B cell (primary cell): ENCODE data around the gene ZSWIM3. TPM values are rescaled to one million over a fixed set of nuclear protein-coding genes. Genes with fewer than 3 reads are reported as not detected.

Experiments
- ATAC-seq: fragments of 200-7000 bp; cut with Tn5 transposase; one replicate; pipeline ENCODE4 v1.10.0; 2021; ENCODE audit warnings: low read depth, mild to moderate bottlenecking, moderate number of reproducible peaks, moderate library complexity
- CTCF ChIA-PET: fragments of 350-600 bp; sonication (Branson Sonifier 250); formaldehyde crosslinking; loops from one replicate; lab custom pipeline; 2021; ENCODE audit warnings: antibody characterized with exemption, inconsistent platforms; lab: Charles Lee
- POLR2A ChIA-PET: fragments of 350-600 bp; sonication (Branson Sonifier 250); formaldehyde crosslinking; loops from one replicate; lab custom pipeline; 2021; ENCODE audit warnings: antibody characterized with exemption; lab: Charles Lee
- DNase-seq: peaks from one replicate; pipeline ENCODE4 v3.0.0; 2013
- H2AFZ ChIP-seq: 2 replicates; pipeline ENCODE4 v1.6.1; 2012; ENCODE audit warnings: mild to moderate bottlenecking, low read depth, low read length; ENCODE audit not compliant: insufficient read depth, poor library complexity, severe bottlenecking
- H3K27ac ChIP-seq, 2 donors: 1 replicate in 1 of 2; 2 replicates in 1 of 2; pipeline ENCODE4 v1.5.1; 2012 to 2013; ENCODE audit warnings: low read length in 2 of 2, mild to moderate bottlenecking in 2 of 2, moderate library complexity in 1 of 2
- H3K27me3 ChIP-seq, 4 experiments: fragments of 200-600 bp in 1 of 4; sonication (generic) in 1 of 4; replicated peaks in 1 of 4; 1 replicate in 2 of 4; 2 replicates in 2 of 4; pipeline versions ENCODE4 v1.6.1 to v1.7.0; 2013 to 2016; ENCODE audit warnings: low read length in 3 of 4, mild to moderate bottlenecking in 2 of 4, mixed read lengths in 1 of 4, moderate library complexity in 1 of 4; ENCODE audit not compliant: insufficient read depth in 4 of 4, control insufficient read depth in 3 of 4; ENCODE audit errors: control extremely low read depth in 1 of 4
- H3K36me3 ChIP-seq, 2 experiments: replicated peaks in 1 of 2; 1 replicate in 1 of 2; 2 replicates in 1 of 2; pipeline versions ENCODE4 v1.6.1 to v1.7.1; 2013; ENCODE audit warnings: low read length in 1 of 2; ENCODE audit not compliant: insufficient read depth in 2 of 2, control insufficient read depth in 1 of 2; ENCODE audit errors: control extremely low read depth in 1 of 2, extremely low read depth in 1 of 2
- H3K4me1 ChIP-seq, 2 donors: fragments of 200-600 bp in 1 of 2; sonication (generic) in 1 of 2; 1 replicate in 1 of 2; 2 replicates in 1 of 2; pipeline versions ENCODE4 v1.5.1 to v1.6.1; 2013 to 2017; ENCODE audit warnings: low read length in 2 of 2; ENCODE audit not compliant: control insufficient read depth in 2 of 2, insufficient read depth in 2 of 2
- H3K4me2 ChIP-seq: replicated peaks from 2 replicates; pipeline ENCODE3; 2012; ENCODE audit warnings: mild to moderate bottlenecking, low read depth, low read length; ENCODE audit not compliant: poor library complexity, severe bottlenecking
- H3K4me3 ChIP-seq, 5 experiments: fragments of 200-600 bp in 1 of 5; sonication (generic) in 1 of 5; 1 replicate in 3 of 5; 2 replicates in 2 of 5; pipeline versions ENCODE4 v1.5.1 to v1.7.0; 2011 to 2016; ENCODE audit warnings: low read length in 4 of 5, mild to moderate bottlenecking in 4 of 5, low read depth in 2 of 5, control low read depth in 1 of 5, moderate library complexity in 1 of 5; ENCODE audit not compliant: insufficient read depth in 1 of 5; ENCODE audit errors: control extremely low read depth in 1 of 5, extremely low read depth in 1 of 5
- H3K79me2 ChIP-seq: fragments of 200-600 bp; sonication (generic); one replicate; pipeline ENCODE4 v1.6.0; 2016; ENCODE audit warnings: low read length; ENCODE audit not compliant: control insufficient read depth, insufficient read depth
- H3K9ac ChIP-seq: fragments of 200-600 bp; sonication (generic); 2 replicates; pipeline ENCODE4 v1.6.1; 2017; ENCODE audit warnings: mild to moderate bottlenecking, low read length, moderate library complexity
- H3K9me3 ChIP-seq, 3 donors: one replicate each; pipeline versions ENCODE4 v1.6.1 to v1.7.1; 2013; ENCODE audit warnings: low read length in 2 of 3; ENCODE audit not compliant: control insufficient read depth in 2 of 3, insufficient read depth in 1 of 3; ENCODE audit errors: control extremely low read depth in 1 of 3
- H4K20me1 ChIP-seq: 2 replicates; pipeline ENCODE4 v1.6.0; 2012; ENCODE audit warnings: mild to moderate bottlenecking, low read length; ENCODE audit not compliant: insufficient read depth, control insufficient read depth, poor library complexity, severe bottlenecking
- H3K27ac Mint-ChIP-seq: one replicate; pipeline ENCODE4 v1.8.0; 2021; ENCODE audit warnings: mixed read lengths
- H3K27me3 Mint-ChIP-seq: one replicate; pipeline ENCODE4 v1.8.0; 2021; ENCODE audit warnings: mixed read lengths
- H3K4me1 Mint-ChIP-seq: one replicate; pipeline ENCODE4 v1.8.0; 2021; ENCODE audit warnings: mixed read lengths
- H3K4me3 Mint-ChIP-seq: one replicate; pipeline ENCODE4 v1.8.0; 2021; ENCODE audit warnings: mixed read lengths
- H3K9me3 Mint-ChIP-seq: one replicate; pipeline ENCODE4 v1.8.0; 2022; ENCODE audit warnings: mixed read lengths; ENCODE audit not compliant: insufficient read depth
- CTCF ChIP-seq: fragments of 200-600 bp; IDR thresholded peaks from one replicate; pipeline ENCODE4 v1.8.0; 2022; ENCODE audit warnings: antibody characterized with exemption, mild to moderate bottlenecking
- EZH2 ChIP-seq: IDR thresholded peaks from 2 replicates; pipeline ENCODE4 v1.6.1; 2012; ENCODE audit warnings: borderline replicate concordance, low read depth, mild to moderate bottlenecking, moderate library complexity, low read length; ENCODE audit not compliant: insufficient read depth, poor library complexity, severe bottlenecking
- WGBS: methylation state at CpG from one replicate; pipeline ENCODE4 v1.1.5; 2013; ENCODE audit warnings: missing lambda C conversion rate; ENCODE audit not compliant: insufficient coverage; 5-methylcytosine and 5-hydroxymethylcytosine counted together
- intact Hi-C: fragments of 100-400 bp; cut with micrococcal nuclease; formaldehyde crosslinking; loops from one replicate; pipeline ENCODE4 v1.10.0; 2022
- polyA plus RNA-seq: library from polyadenylated mRNA; depleted of rRNA; stranded (reverse); fragments of >200 nt; gene quantifications from 2 replicates; pipeline ENCODE4 v1.2.3, GENCODE V29; 2012
- total RNA-seq, 2 donors: library from RNA; stranded (reverse); fragments of 120-200 nt in 1 of 2; gene quantifications; 1 replicate in 1 of 2; 2 replicates in 1 of 2; pipeline versions ENCODE4 v1.2.3 to v1.2.4, GENCODE V29; 2013 to 2022

Gene ZSWIM3
- total and polyA plus RNA-seq, 2 donors (not counting 1 experiment from before 2014, with no cell fraction given) = 4.0 to 7.1 TPM

- Histone ChIP-seq H3K27ac (no peak overlapping the region), H3K36me3 (peaks cover 9 to 64% of the 10 kb centered on the region in 2 experiments), H3K4me1 (no peaks in the 10 kb centered on the region), H3K27me3 (no peaks in the 10 kb centered on the region), H3K79me2 (peaks cover 23% of the 10 kb centered on the region), H2AFZ (no peak overlapping the region), H3K9ac (no peak overlapping the region), H4K20me1 (no peaks in the 10 kb centered on the region), H3K4me3 (no peak overlapping the region), H3K9me3 (no peaks in the 10 kb centered on the region), H3K4me2 (no peak overlapping the region)
- TF ChIP-seq EZH2 = no peak
- Mint-ChIP-seq H3K9me3 (no peaks in the 10 kb centered on the region), H3K27me3 (no peaks in the 10 kb centered on the region), H3K4me3 (no peak overlapping the region), H3K4me1 (no peaks in the 10 kb centered on the region), H3K27ac (no peak overlapping the region)
- intact Hi-C loops = no loop called here
- ATAC-seq (no peak), DNase-seq (no peak)
- ChIA-PET CTCF (interaction anchor here (0.7 kb wide), 1 partner anchor 27 kb away, joined by 3 read pairs; no protein-coding TSS in a partner anchor), POLR2A (no interaction called here)
- WGBS = 100% methylated on average over 2 of the region's 8 CpGs
Observed at GRCh38 chr20:45848969-45849582, 8.3 kb upstream of the ZSWIM3 start.

- no peaks in the 10 kb centered on the region for H3K27me3 Mint-ChIP-seq
- peaks cover 6 to 65% of the 10 kb centered on the region in 2 experiments for H3K36me3 ChIP-seq
- no peaks in the 10 kb centered on the region for H4K20me1 ChIP-seq
- peaks cover 7% of the 10 kb centered on the region for H3K4me1 Mint-ChIP-seq
- peaks cover 34% of the 10 kb centered on the region for H3K79me2 ChIP-seq
- POLR2A ChIA-PET = no interaction called here
- 100% methylated on average over 2 of the region's 2 CpGs for WGBS
- DNase-seq = no peak
- intact Hi-C loops = no loop called here
- H3K9me3 ChIP-seq = no peaks in the 10 kb centered on the region
- CTCF ChIA-PET = interaction anchor here (1.7 kb wide), 1 partner anchor 8 kb away, joined by 4 read pairs; no protein-coding TSS in a partner anchor
- no peak for TF ChIP-seq CTCF
- no peak for TF ChIP-seq EZH2
- H3K27me3 ChIP-seq = no peaks in the 10 kb centered on the region
- peaks cover 0 to 6% of the 10 kb centered on the region in 2 donors for H3K4me1 ChIP-seq
- H3K9me3 Mint-ChIP-seq = no peaks in the 10 kb centered on the region
- H3K4me2 ChIP-seq = no peak overlapping the region
- H3K4me3 Mint-ChIP-seq = no peak overlapping the region
- no peak overlapping the region for H3K27ac ChIP-seq
- H2AFZ ChIP-seq = no peak overlapping the region
- no peak overlapping the region for H3K27ac Mint-ChIP-seq
- H3K9ac ChIP-seq = no peak overlapping the region
- H3K4me3 ChIP-seq = no peak overlapping the region
- ATAC-seq = no peak
Observed at GRCh38 chr20:45850238-45850637, 7.2 kb upstream of the ZSWIM3 start.
